Measurements from ENCODE around the gene CREB3L2.

The CREB3L2 gene

DNA sequence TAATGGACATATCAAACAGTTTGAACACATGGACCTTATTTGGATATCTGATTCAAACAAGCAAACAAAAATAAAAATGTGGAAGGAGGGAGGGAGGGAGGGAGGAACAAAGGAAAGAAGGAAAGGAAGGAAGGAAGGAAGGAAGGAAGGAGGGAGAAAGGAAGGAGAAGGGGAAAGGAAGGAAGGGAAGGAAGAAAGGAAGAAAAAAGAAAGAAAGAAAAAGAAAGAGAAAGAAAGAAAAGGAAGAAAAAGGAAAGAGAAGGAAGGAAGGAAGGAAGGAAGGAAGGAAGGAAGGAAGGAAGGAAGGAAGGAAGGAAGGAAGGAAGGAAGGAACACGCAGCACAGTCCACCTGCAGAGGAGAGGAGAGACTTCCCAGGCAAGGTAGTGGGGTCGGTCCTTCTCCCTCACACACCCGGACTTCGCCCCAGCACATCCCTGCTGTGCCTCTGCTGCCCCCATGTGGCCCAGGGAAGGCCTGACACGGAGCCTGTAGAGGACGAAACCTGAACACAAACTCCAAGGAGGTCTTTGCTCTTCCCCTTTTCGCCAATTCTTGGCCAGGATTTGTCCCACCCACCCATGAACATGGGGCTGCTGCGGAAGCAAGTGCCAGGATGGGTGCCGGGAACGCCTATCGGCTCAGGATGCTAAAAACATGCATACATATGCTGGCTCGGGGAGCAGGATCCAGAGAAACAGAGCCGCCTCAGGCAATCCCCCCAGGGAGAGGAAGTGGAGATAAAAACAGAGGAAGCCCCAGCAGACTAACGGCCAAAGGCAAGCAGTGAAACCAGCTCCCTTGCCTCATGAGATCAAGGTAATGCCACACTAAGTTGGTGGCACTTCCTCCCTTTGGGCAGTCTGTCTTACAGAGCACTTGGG lies 102.8 kb downstream of the CREB3L2 start:
- H3K4me1 ChIP-seq (ENCODE audit: control insufficient read depth, insufficient read depth, low read length), result peaks cover 5% of the 10 kb centered on the region

DNA sequence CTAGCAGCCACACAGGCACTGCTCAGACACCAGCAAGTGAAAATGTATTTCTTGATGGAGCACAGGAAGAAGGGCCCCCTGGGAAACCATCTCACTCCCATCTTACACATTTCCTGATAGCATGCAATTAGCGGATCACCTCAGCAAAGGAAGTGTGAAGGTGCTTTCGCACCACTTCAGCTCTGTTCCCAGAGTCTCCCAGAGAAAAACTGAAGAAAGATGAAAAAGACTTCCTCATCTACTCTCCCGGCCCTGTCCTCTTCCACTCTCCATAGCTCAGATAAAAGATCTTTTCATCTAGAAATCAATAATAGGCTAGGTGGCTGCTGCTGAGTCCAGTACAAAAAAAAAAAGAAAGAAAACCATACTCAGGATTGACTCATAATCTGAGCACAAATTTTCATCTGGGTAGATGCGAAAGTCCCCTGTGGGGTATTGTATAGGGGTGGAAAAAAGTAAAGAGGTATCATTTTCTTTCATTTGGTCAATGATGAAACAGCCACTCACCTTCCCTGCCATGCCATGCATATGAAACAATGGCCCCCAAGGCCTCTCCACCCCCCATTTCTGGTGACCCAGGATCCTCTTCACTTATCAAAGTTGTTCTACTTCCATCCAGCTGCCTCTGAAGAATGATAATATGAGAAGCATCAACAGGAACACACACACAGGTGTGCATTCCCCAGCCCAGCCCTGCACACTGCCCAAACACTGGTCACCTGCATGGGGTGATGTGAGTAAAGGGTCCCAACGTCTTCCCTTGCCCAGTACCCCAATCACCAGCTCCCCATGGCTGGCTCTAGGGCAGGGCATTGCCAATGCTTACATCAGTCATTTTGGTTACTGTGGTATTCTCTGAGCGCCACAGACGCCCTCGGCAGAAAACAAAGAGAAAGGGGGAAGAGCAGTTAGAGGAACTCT lies 106.3 kb downstream of the CREB3L2 start:
- Histone ChIP-seq H3K27me3 (ENCODE audit: control insufficient read depth, insufficient read depth, low read length) (no peaks in the 10 kb centered on the region), H3K4me3 (ENCODE audit: low read depth, low read length) (no peak overlapping the region), H3K4me1 (ENCODE audit: control insufficient read depth, insufficient read depth, low read length) (peaks cover 5% of the 10 kb centered on the region), H3K36me3 (ENCODE audit: control insufficient read depth, insufficient read depth, low read length) (no peaks in the 10 kb centered on the region), H3K9me3 (ENCODE audit: control insufficient read depth, insufficient read depth, low read length) (no peaks in the 10 kb centered on the region), H3K9ac (ENCODE audit: low read depth, low read length) (no peak overlapping the region)

More for the DNA sequence above, 102.8 kb downstream of the CREB3L2 start:
- H3K9me3 ChIP-seq (ENCODE audit: control insufficient read depth, insufficient read depth, low read length), result no peaks in the 10 kb centered on the region
- H3K27me3 ChIP-seq (ENCODE audit: control insufficient read depth, insufficient read depth, low read length), result no peaks in the 10 kb centered on the region
- H3K36me3 ChIP-seq (ENCODE audit: control insufficient read depth, insufficient read depth, low read length), result peaks cover 6% of the 10 kb centered on the region
- no peak overlapping the region for H3K9ac ChIP-seq (ENCODE audit: low read depth, low read length)
- H3K4me3 ChIP-seq (ENCODE audit: low read depth, low read length), result no peak overlapping the region

DNA sequence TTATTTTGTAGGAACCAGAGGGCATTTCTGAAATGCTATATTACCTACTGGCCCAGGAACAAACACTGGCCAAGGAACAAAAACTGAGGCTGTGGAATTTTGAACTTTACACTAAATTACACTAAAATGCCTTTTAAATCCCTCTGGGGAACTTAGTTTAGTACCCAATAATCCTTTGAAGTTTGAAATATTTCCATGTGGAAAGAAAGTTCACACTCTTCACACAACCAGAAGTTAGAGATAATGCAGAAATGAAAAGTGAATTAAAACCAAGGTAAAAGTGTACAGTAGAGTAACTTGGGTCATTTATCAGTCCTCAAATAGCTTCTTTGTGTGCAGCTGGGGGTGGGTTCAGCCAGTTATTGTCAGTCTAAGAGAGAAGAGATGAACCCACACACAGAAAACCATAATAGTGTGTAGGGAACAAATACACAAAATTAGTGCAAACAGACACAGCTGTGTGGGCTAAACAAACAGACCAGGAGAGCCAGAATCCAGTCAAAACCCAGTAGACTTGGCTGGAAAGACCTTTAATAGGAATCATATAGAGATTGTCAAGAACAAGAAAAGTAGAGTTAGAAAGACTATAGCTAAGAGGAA lies 108.6 kb downstream of the CREB3L2 start:
- H3K4me1 ChIP-seq (ENCODE audit: control insufficient read depth, insufficient read depth, low read length), result no peaks in the 10 kb centered on the region
- no peak overlapping the region for H3K4me3 ChIP-seq (ENCODE audit: low read depth, low read length)
- no peaks in the 10 kb centered on the region for H3K27me3 ChIP-seq (ENCODE audit: control insufficient read depth, insufficient read depth, low read length)
- no peaks in the 10 kb centered on the region for H3K9me3 ChIP-seq (ENCODE audit: control insufficient read depth, insufficient read depth, low read length)
- no peaks in the 10 kb centered on the region for H3K36me3 ChIP-seq (ENCODE audit: control insufficient read depth, insufficient read depth, low read length)
- no peak overlapping the region for H3K9ac ChIP-seq (ENCODE audit: low read depth, low read length)

DNA sequence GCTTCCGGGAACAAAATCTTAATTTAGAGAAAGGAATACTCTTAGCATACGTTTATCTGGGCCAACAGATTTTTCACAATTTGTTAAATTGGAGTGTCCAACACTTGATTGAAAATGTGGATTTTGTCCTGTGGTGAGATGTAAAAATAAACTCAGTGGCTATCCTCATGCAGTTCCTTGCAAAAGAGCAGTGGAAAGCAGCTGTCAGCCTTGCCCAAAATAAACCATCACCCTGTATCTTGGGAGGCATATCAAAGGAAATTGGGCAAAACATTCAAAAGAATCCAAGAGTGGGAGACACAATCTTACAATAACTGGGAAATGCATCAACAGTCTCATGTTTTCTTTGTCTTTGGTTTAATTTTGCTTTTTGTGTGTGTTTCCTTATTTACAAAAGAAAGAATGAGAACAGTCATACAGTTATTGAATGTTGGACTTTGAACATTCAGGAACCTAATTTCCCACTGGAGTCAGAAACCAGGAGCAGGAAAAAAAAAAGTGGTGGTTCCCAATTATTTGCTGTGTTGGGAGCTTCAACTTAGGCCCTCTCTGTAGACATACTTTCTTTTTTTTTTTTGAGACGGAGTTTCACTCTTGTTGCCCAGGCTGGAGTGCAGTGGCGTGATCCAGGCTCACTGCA lies 110.8 kb downstream of the CREB3L2 start:
- Histone ChIP-seq H3K9ac (ENCODE audit: low read depth, low read length) (no peak overlapping the region), H3K4me1 (ENCODE audit: control insufficient read depth, insufficient read depth, low read length) (peaks cover 10% of the 10 kb centered on the region), H3K4me3 (ENCODE audit: low read depth, low read length) (no peak overlapping the region), H3K9me3 (ENCODE audit: control insufficient read depth, insufficient read depth, low read length) (no peaks in the 10 kb centered on the region), H3K36me3 (ENCODE audit: control insufficient read depth, insufficient read depth, low read length) (peaks cover 3% of the 10 kb centered on the region), H3K27me3 (ENCODE audit: control insufficient read depth, insufficient read depth, low read length) (no peaks in the 10 kb centered on the region)

DNA sequence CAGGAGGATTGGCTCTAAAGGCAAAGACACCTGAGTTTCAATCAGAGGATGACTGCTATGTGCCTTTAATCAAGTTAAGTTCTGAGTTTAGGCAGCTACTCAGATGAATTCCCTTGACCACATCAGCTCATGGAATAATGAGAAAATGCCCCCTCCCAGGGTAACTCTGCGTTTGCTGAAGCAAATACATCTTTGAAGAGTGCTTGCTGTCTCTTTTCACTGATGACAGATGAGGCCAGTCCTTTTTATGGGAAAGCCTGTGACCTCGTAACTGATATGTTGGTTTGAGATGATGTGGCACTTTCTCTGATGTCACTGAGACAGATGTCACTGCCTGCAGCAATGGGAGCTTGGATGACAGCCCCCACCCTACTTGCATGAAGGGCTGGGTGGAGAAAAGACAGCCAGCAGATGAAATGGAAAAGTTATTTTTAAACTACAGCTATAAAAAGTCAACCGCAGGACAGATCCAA lies 111.4 kb downstream of the CREB3L2 start:
- no peaks in the 10 kb centered on the region for H3K9me3 ChIP-seq (ENCODE audit: control insufficient read depth, insufficient read depth, low read length)
- no peak overlapping the region for H3K4me3 ChIP-seq (ENCODE audit: low read depth, low read length)
- H3K9ac ChIP-seq (ENCODE audit: low read depth, low read length), result no peak overlapping the region
- H3K36me3 ChIP-seq (ENCODE audit: control insufficient read depth, insufficient read depth, low read length), result peaks cover 3% of the 10 kb centered on the region
- H3K27me3 ChIP-seq (ENCODE audit: control insufficient read depth, insufficient read depth, low read length), result no peaks in the 10 kb centered on the region
- peaks cover 12% of the 10 kb centered on the region for H3K4me1 ChIP-seq (ENCODE audit: control insufficient read depth, insufficient read depth, low read length)

DNA sequence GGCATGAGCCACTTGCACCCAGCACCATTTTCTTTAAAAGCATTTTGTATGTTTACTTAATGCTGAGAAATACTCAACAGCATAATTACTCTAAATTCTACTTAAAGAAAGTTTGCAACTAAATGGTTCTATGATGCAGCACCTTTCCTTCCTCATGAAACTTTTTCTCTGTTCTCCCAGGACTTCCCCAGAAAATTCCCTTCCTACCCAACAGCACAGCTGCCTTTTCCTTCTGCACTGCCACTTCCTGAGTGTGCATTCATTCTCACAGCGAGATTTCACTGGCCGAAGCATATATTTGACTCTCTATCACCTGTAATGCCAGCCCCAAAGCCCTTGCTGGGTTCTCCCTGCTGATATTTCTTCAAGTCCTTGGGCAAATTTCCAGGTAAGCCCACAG lies 113.6 kb downstream of the CREB3L2 start:
- H3K9ac ChIP-seq (ENCODE audit: low read depth, low read length), result no peak overlapping the region
- H3K4me1 ChIP-seq (ENCODE audit: control insufficient read depth, insufficient read depth, low read length), result peaks cover 12% of the 10 kb centered on the region
- H3K4me3 ChIP-seq (ENCODE audit: low read depth, low read length), result no peak overlapping the region
- no peaks in the 10 kb centered on the region for H3K27me3 ChIP-seq (ENCODE audit: control insufficient read depth, insufficient read depth, low read length)
- peaks cover 9% of the 10 kb centered on the region for H3K36me3 ChIP-seq (ENCODE audit: control insufficient read depth, insufficient read depth, low read length)
- H3K9me3 ChIP-seq (ENCODE audit: control insufficient read depth, insufficient read depth, low read length), result no peaks in the 10 kb centered on the region

DNA sequence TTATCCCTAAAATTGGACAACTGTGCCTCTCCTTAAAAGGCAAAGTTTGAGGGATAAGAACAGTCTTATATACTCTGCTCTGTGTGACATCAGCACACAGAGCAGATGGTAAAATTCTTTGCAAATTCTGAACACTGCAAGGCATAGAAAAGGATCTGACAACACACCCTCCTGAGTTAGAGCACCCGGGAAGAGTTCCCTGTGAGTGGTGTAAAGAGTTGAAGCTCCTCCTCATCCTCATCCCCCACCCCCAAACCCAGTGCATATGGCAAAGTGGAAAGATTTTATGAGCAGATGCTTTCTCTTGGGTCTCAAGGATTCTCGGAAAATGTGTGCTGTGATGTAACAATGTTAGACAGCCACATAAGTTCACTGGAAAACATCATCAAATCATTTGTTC lies 115.1 kb downstream of the CREB3L2 start:
- no peaks in the 10 kb centered on the region for H3K27me3 ChIP-seq (ENCODE audit: control insufficient read depth, insufficient read depth, low read length)
- no peak overlapping the region for H3K4me3 ChIP-seq (ENCODE audit: low read depth, low read length)
- no peaks in the 10 kb centered on the region for H3K9me3 ChIP-seq (ENCODE audit: control insufficient read depth, insufficient read depth, low read length)
- H3K9ac ChIP-seq (ENCODE audit: low read depth, low read length), result no peak overlapping the region
- peaks cover 12% of the 10 kb centered on the region for H3K4me1 ChIP-seq (ENCODE audit: control insufficient read depth, insufficient read depth, low read length)
- H3K36me3 ChIP-seq (ENCODE audit: control insufficient read depth, insufficient read depth, low read length), result peaks cover 19% of the 10 kb centered on the region

DNA sequence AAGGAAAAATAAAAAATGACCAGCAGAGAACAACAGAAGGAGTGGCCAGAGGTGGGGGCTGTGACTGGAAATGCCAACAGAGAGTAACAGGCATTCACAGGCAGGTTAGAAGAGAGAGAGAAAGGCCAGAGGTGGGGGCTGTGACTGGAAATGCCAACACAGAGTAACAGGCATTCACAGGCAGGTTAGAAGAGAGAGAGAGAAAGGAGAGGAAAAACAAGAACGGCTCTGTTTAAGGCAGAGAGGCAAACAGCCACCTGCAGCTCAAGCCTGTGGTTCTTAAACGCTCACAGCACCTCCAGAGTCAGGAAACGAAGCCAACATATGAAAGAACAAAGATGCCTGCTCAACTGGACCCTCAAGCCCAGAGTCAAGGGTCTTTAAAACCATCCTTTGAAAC lies 115.6 kb downstream of the CREB3L2 start:
- H3K9ac ChIP-seq (ENCODE audit: low read depth, low read length), result no peak overlapping the region
- H3K4me3 ChIP-seq (ENCODE audit: low read depth, low read length), result no peak overlapping the region
- peaks cover 12% of the 10 kb centered on the region for H3K4me1 ChIP-seq (ENCODE audit: control insufficient read depth, insufficient read depth, low read length)
- H3K36me3 ChIP-seq (ENCODE audit: control insufficient read depth, insufficient read depth, low read length), result peaks cover 23% of the 10 kb centered on the region
- H3K27me3 ChIP-seq (ENCODE audit: control insufficient read depth, insufficient read depth, low read length), result no peaks in the 10 kb centered on the region
- no peaks in the 10 kb centered on the region for H3K9me3 ChIP-seq (ENCODE audit: control insufficient read depth, insufficient read depth, low read length)

DNA sequence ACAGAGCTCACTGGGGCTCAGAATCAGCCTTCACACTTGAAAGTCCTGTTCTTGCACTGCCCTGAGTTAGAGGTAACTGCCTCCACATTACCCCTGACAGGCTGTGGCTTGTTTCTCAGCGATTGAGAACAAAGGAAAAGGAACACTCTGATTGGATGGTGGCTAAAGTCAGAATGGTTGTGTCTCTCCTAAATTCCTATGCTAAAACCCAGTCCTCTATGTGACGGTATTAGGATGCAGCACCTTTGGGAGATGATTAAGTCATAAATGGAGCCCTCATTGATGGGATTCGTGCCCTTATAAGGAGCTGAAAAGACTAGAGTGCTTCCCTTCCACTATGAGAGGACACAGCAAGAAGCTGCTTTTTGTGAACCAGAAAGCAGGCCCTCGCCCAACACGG lies 116.2 kb downstream of the CREB3L2 start:
- peaks cover 23% of the 10 kb centered on the region for H3K36me3 ChIP-seq (ENCODE audit: control insufficient read depth, insufficient read depth, low read length)
- H3K9ac ChIP-seq (ENCODE audit: low read depth, low read length), result no peak overlapping the region

DNA sequence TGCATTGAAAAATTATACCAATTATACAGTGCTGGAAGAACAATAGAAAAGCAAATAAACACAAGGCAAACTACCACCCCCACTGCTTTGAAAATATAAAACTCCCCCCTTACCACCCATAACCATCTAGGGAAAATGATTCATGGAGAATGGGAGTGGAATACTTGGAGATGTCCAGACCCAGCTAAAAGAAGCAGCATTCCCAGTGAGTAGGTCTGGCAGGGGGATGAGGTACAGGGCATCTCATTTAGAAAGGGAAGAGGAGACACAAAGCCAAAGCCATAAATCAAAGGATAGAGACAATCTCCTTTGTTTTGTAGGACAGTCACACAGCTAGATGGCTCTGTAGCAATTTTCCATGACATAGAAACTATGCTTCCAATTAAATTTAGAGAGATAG lies 119.1 kb downstream of the CREB3L2 start:
- H3K9ac ChIP-seq (ENCODE audit: low read depth, low read length), result no peak overlapping the region
- H3K27me3 ChIP-seq (ENCODE audit: control insufficient read depth, insufficient read depth, low read length), result no peaks in the 10 kb centered on the region
- no peak overlapping the region for H3K4me3 ChIP-seq (ENCODE audit: low read depth, low read length)
- H3K36me3 ChIP-seq (ENCODE audit: control insufficient read depth, insufficient read depth, low read length), result peaks cover 23% of the 10 kb centered on the region
- peaks cover 34% of the 10 kb centered on the region for H3K4me1 ChIP-seq (ENCODE audit: control insufficient read depth, insufficient read depth, low read length)
- no peaks in the 10 kb centered on the region for H3K9me3 ChIP-seq (ENCODE audit: control insufficient read depth, insufficient read depth, low read length)

More for the DNA sequence above, 116.2 kb downstream of the CREB3L2 start:
- no peak overlapping the region for H3K4me3 ChIP-seq (ENCODE audit: low read depth, low read length)
- no peaks in the 10 kb centered on the region for H3K9me3 ChIP-seq (ENCODE audit: control insufficient read depth, insufficient read depth, low read length)
- no peaks in the 10 kb centered on the region for H3K27me3 ChIP-seq (ENCODE audit: control insufficient read depth, insufficient read depth, low read length)
- H3K4me1 ChIP-seq (ENCODE audit: control insufficient read depth, insufficient read depth, low read length), result peaks cover 12% of the 10 kb centered on the region

DNA sequence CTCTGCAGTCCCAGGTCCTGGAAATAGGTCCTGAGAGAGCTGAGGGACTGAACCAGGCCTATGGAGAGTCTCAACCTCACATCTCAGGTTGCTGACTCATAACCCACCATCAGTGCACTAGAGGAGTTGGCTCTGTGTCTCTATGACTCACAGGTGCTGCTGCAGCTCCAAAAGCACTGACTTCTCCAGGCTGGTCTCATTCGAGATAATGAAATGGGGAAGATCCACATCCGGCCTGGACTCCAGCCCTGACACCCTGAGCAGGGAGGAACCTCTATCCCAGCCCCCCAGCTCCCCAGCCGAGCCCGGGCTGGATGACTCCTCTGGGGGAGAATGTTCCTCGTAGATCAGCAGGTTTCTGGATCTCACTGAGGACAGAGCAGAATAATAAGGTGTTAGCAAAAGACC lies 119.6 kb downstream of the CREB3L2 start:
- no peaks in the 10 kb centered on the region for H3K27me3 ChIP-seq (ENCODE audit: control insufficient read depth, insufficient read depth, low read length)
- H3K9ac ChIP-seq (ENCODE audit: low read depth, low read length), result no peak overlapping the region
- peaks cover 20% of the 10 kb centered on the region for H3K36me3 ChIP-seq (ENCODE audit: control insufficient read depth, insufficient read depth, low read length)
- H3K9me3 ChIP-seq (ENCODE audit: control insufficient read depth, insufficient read depth, low read length), result no peaks in the 10 kb centered on the region
- no peak overlapping the region for H3K4me3 ChIP-seq (ENCODE audit: low read depth, low read length)
- H3K4me1 ChIP-seq (ENCODE audit: control insufficient read depth, insufficient read depth, low read length), result peaks cover 38% of the 10 kb centered on the region

Data from iPS-15b (cell line).